Stromal cell of bone marrow (primary cell): Measurements from ENCODE around the gene ZNF672.

Source experiments
- DNase-seq: peaks from one replicate; pipeline ENCODE4 v3.0.0-alpha.2; 2012; ENCODE audit warnings: low read depth

The ZNF672 gene

GRCh38 chr1:248890549-248891498, 52.8 kb downstream of the ZNF672 start:
- DNase-seq = no peak

DNA sequence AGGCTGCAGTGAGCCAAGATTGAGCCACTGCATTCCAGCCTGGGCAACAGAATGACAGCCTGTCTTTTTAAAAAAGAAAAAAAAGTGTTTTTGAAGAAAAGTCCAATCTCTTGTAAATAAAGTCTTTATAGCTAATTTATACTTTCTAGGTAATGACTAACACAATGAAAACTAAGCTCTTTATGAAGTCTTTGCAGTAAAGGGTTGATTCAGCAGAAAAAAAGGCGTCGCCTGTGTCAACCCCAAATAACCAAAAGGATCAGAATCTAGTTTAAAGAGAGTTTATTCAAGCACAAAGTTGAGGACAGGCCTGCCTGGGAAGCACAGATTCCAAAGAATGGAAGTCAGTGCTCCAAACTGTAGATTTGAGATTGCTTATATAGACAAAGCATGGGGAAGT, 53.7 kb downstream of the ZNF672 start:
- no peak for DNase-seq

DNA sequence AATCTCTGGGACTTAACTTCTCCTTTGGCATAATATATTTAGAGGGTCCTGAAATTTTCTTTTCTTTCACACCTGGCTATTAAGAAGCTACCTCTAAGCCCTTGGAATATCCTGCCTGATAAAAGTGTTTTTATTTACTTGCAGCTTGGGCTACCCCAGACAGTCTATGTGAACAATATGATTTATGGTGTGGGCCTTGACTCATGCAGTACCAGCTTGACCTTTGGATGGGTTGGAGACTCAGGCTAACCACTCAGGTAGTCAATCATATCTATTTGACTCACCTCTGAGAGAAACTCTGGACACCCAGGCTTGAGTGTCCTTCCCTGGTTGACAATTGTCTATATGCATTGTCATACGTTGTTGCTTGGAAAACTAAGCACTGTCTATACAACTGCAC, 54.6 kb downstream of the ZNF672 start:
- no peak for DNase-seq

- DNase-seq = no peak
These were observed 56.8 kb downstream of the ZNF672 start for GRCh38 chr1:248894837-248895236.

GRCh38 chr1:248897412-248898337, 59.7 kb downstream of the ZNF672 start:
- no peak for DNase-seq
